ENCODE measurements around the gene FNIP1.

DNA sequence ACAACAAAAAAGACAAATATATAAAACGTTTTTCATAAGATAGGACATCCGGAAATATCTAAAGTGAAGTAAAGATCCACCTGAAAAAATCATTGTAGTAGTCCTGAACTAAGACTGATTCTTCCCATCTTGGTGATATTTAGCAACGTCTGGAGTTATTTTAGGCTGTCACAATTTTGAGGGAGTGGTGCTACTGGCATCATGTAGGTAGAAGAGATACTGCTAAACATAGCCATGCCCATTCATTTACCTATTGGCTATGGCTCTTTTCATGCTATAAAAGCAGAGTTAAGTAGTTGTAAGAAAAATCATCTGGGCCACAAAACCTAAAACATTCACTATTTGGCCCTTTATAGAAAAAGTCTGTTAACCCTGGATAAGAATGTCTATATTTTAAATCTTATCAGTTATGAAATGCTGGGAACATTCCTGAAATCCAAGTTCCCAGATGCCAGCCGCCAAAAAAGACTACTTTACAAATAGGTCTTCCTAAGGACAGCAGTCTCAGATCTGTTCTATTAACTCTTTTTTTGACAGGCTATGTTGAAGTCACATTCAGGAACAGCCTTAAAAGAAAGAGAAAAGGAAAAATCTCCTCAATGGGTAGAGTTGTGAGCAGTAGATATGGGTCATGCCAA is 188.8 kb downstream of the FNIP1 start:
- TF ChIP-seq CTCF (IDR thresholded peaks at IDR 0.05) (no peak), EZH2 (IDR thresholded peaks at IDR 0.05; ENCODE audit: borderline replicate concordance, insufficient read depth, low read depth, low read length, poor library complexity, severe bottlenecking) (no peak)
